ENCODE measurements around the gene ENDOG.

DNA sequence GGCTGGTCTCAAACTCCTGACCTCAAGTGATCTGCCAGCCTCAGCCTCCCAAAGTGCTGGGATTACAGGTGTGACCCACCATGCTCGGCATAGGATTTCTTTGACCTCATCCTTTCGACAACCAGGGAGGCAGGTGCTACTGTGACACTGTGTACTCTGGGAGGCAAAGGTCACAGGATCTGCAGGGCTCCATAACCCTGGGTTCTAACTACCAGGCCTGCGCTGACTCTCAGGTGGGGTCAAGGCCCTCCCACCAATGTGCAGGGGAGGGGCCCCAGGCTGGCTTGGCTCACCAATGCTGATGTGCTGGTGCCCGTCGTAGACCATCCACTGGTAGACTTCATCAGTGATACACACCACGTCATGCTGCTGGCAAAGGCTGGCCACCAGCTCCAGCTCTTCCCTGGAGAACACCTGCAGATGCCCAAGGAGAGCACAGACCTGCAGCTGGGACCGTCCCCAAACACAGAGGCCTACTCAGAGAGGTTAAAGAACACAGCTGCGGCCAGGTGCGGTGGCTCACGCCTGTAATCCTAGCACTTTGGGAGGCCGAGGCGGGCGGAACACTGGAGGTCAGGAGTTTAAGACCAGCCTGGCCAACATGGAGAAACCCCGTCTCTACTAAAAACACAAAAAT lies 18.3 kb downstream of the ENDOG start:
- TF ChIP-seq, protein P1, sequence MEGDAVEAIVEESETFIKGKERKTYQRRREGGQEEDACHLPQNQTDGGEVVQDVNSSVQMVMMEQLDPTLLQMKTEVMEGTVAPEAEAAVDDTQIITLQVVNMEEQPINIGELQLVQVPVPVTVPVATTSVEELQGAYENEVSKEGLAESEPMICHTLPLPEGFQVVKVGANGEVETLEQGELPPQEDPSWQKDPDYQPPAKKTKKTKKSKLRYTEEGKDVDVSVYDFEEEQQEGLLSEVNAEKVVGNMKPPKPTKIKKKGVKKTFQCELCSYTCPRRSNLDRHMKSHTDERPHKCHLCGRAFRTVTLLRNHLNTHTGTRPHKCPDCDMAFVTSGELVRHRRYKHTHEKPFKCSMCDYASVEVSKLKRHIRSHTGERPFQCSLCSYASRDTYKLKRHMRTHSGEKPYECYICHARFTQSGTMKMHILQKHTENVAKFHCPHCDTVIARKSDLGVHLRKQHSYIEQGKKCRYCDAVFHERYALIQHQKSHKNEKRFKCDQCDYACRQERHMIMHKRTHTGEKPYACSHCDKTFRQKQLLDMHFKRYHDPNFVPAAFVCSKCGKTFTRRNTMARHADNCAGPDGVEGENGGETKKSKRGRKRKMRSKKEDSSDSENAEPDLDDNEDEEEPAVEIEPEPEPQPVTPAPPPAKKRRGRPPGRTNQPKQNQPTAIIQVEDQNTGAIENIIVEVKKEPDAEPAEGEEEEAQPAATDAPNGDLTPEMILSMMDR (IDR thresholded peaks at IDR 0.05) = no peak
- no peak for TF ChIP-seq POLR2AphosphoS5 (IDR thresholded peaks at IDR 0.05)
- no peak for TF ChIP-seq POLR2A (IDR thresholded peaks at IDR 0.05)

Data from breast epithelium (tissue), 3 donors.